OCI-M2 (cell line): ENCODE measurements around the gene NPAS2.

Source experiments
- DNase-seq: peaks from one replicate; lab custom pipeline; 2025; ENCODE audit not compliant: unreplicated experiment; lab: John Stamatoyannopoulos, UW

Gene NPAS2

DNA sequence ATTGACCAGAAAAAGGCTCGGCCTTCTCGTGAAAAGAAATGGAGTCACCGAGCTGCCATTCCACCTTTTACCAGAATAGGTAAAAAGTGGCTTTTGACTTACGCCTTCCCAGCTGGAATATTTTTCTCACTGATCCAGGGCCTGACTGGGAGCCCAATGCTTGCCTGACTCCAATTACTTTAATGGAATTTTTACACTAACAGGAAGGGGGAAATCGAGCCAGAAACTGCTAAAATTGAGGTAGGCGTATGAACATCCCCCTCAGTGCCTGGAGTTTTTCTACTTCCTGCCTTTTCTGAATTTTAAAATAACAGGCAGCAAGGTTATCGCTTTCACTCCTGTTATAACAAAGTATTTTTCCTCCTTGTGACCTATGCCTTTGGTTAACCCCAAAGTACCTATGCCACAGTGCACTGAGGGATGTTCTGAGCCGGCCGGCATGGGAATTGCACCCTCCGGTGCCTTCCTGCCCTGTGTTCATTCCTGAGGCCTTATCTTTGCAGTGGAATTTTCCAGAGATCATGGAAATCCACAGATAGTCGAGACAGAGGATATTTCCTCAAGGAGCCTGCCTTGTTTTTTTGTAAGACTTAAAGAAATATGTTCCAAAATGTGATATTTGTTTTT is 163.9 kb downstream of the NPAS2 start:
- no peak for DNase-seq

DNA sequence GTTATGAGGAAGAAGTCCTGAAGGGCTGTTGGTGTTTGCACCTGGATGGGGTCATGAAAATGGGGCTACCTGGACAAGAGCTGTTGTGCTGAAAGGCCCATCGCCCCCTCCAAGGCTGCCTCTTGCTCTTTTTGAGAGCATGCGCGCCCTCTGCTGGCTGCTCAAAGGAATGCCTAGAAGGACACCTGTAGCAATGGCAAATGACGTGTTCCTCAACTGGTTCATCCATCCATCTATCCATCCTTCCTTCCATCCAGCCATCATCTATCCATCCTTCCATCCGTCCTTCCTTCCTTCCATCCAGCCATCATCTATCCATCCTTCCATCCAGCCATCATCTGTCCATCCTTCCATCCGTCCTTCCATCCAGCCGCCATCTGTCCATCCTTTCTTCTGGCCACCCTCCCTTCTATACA is 165.0 kb downstream of the NPAS2 start:
- no peak for DNase-seq

DNA sequence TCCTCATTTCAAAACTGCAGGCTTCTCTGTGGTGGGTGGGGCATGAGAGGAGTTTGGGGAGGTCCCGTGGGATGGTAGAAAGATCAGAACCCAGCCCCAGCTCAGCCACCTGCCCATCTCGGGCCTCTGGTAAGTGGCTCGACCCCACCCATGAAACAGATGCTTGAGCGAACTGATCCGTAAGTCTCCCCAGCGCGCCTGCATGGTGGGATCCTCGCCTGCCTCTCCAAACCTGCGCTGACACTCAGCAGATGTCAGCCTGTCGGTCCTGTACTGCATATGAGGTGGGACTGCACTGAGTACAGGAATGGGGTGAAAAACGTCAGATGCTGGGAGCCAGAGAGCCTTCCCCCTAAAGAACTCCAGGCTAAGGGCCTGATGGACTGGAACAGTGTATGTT is 166.2 kb downstream of the NPAS2 start:
- no peak for DNase-seq

DNA sequence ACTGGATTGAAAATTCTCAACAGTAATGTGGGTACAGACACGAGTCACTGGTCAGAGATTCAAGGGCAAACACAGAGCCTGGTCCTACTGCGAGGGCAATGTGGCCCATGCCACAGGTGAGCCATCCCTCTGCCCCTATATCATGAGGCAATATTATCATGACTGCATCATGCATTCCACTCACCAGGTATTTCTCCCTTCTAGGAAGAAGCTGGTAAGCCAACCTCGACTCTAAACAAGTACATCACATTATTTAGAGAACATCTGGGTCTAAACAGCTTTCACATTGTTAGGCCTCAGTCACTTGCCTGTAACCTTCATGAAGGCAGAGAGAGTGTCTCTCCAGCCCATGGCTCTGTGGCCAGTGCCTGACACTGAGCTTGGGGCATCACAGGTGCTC is 167.6 kb downstream of the NPAS2 start:
- DNase-seq = no peak

DNA sequence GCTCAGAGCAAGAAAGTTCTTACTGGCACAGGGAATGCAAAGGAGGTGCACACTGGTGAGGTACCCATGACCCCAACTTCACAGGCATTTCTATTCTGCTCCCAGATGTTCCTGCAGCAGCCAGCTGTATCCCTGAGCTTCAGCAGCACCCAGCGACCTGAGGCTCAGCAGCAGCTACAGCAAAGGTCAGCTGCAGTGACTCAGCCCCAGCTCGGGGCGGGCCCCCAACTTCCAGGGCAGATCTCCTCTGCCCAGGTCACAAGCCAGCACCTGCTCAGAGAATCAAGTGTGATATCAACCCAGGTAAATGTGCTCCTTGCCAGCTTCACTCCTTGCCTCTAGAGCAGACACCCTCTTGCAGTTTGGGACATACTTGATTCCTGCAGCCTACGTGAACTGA is 168.0 kb downstream of the NPAS2 start:
- no peak for DNase-seq

DNA sequence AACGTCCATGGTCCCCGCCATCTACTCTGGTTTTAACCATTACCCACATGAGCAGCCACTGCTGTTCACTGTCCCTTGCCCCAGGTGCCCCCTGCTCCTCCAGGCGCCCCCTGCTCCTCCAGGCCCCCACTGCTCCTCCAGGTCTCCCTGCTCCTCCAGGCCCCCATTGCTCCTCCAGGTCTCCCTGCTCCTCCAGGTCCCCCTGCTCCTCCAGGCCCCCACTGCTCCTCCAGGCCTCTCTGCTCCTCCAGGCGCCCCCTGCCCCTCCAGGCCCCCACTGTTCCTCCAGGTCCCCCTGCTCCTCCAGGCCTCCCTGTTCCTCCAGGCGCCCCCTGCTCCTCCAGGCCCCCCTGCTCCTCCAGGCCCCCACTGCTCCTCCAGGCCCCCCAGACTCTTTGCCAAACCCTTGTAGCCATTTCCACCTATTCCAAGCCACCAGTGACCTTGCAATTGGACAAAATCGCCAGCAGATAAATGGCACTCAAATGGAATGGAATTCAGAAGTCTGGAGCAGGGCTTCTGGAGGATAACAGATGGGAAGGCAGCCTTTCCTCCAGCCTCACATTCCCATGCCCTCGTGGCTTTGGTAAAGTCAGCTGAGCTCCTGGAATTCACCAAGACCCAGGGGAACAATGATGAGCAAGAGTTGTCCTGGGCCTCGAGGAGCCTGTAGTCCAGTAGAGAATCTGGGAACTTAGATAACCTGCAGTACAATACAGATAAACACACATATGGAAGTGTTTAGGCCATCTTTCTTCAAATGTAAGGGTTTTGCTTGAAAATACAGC is 168.9 kb downstream of the NPAS2 start:
- no peak for DNase-seq

DNA sequence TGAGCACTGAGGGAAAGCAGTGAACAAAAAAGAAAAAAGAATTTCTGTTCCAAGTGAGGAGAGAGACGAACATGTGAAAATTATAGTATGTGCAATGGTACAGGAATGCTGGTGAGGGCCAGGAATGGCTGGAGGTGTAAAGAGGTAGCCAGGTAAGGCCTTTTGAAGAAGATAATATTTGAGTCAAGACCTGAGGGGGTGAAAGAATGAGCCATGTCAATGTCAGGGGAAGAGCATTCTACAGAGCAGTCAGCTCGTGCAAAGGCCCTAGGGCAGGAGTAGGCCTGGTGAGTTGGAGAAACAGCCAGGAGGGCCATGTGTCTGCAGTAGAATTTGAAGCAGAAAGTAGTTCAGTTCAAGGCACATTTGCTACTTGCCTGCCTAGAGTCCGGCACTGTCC is 169.7 kb downstream of the NPAS2 start:
- no peak for DNase-seq

DNA sequence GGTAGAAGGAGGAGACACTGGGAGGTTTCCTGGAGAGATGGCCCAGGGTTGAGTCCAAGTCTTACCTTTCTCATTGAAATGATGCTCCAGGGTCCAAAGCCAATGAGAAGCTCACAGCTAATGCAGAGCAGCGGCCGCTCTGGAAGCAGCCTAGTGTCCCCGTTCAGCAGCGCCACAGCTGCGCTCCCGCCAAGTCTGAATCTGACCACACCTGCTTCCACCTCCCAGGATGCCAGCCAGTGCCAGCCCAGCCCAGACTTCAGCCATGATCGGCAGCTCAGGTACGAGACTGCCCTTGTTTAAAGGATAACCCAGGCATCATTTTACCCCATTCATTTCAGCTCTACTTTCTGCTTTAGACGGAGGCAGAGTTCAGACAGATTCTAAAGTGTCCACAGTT is 170.2 kb downstream of the NPAS2 start:
- DNase-seq = no peak

DNA sequence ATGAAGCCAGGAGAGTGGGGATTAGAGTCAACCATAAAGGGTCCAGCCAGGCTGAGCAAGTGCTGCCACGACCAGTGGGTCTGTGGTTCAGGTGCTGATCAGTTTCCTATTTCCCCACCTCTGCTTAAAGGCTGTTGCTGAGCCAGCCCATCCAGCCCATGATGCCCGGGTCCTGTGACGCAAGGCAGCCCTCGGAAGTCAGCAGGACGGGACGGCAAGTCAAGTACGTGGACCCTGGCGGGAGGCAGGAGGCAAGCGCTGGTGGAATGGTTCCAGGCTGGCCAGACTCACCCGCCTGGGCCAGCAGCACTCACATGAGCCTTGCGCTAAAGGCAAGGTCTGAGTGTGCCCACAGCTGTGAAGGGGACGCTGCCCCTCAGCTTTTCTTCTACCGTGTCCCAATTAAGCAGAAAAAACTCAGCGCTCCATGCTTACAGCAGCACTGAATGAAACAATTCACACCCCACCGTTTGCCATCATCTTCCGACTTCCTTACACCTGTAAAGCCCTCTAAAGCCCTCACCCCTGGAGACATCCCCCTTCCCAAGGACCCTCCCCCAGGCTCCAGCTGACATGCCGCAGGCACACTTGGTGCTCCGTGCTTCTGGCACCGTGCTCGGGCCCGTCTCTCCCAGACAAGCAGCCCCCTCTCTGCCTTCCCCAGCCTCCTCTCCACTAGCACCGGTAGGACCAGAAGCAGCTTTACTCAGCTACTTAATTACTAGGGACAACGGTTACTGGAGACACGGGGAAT is 170.9 kb downstream of the NPAS2 start:
- DNase-seq = no peak

DNA sequence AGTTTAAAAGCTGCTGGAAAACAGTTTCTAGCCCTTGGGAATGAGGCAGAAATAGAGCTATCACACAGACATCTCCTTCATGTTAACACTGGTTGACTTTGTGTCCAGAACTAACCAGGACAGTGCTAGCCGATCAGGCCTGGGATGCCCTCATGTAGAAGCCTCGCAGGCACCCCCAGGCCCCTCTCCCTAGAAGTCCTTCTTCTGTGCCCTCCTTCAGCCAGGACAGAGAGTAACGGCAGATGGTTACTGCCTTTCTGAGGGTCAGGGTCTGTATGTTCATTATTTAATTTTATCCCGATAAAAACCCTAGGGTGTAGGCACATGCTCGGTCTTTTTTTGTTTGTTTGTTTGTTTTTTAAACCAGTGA is 171.4 kb downstream of the NPAS2 start:
- no peak for DNase-seq

DNA sequence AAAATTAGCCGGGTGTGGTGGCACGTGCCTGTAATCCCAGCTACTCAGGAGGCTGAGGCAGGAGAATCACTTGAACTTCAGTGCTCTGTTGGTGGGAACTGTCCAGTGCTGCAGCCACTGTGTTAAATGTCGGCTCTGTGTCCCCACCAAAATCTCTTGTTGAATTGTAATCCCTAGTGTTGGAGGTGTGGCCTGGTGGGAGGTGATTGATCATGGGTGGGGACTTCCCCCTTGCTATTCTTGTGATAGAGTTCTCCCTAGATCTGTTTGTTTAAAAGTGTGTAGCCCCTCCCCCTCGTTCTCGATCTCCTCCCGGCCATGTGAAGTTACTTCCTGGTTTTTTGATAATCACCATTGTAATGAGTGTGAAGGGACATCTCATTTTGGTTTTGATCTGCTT is 172.3 kb downstream of the NPAS2 start:
- DNase-seq = no peak

DNA sequence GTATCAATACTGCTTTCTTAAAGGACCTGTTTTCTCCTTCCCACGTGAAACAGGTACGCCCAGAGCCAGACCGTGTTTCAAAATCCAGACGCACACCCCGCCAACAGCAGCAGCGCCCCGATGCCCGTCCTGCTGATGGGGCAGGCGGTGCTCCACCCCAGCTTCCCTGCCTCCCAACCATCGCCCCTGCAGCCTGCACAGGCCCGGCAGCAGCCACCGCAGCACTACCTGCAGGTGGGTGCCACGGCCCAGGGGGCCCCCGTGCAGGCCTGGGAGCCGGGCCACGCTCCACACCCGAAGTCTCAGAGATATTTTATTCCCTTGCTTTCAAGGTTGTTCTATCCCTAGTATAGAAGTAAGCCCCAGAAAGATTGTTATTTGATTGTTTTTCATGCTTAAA is 173.4 kb downstream of the NPAS2 start:
- DNase-seq = no peak

DNA sequence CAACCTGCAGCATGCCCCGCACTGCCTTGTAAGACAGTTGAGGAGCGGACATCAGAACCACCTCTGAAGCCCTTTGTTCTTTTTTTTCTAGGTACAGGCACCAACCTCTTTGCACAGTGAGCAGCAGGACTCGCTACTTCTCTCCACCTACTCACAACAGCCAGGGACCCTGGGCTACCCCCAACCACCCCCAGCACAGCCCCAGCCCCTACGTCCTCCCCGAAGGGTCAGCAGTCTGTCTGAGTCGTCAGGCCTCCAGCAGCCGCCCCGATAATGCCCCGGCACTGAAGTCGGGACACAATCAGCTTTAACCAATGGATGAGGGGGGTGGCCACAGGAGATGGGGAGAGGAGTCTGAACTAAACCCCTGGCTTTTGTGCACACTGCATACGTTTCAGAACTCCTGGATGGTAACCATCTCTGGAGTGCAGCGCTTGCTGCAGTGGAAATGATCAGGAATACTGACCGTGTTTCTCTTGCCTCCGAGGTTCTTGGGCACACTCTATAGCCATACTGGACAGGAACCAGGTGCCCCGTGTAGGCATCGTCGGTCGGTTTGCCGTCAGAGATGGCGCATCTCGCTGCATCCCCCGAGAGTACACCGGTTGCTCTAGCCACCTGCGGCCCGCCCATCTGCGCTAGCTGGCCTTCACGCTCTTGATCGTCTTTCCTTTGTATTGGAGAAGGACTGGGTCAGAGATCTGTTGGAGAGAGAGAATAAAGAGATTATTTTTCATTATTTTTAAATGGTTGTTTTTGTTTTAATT is 175.6 kb downstream of the NPAS2 start:
- no peak for DNase-seq

DNA sequence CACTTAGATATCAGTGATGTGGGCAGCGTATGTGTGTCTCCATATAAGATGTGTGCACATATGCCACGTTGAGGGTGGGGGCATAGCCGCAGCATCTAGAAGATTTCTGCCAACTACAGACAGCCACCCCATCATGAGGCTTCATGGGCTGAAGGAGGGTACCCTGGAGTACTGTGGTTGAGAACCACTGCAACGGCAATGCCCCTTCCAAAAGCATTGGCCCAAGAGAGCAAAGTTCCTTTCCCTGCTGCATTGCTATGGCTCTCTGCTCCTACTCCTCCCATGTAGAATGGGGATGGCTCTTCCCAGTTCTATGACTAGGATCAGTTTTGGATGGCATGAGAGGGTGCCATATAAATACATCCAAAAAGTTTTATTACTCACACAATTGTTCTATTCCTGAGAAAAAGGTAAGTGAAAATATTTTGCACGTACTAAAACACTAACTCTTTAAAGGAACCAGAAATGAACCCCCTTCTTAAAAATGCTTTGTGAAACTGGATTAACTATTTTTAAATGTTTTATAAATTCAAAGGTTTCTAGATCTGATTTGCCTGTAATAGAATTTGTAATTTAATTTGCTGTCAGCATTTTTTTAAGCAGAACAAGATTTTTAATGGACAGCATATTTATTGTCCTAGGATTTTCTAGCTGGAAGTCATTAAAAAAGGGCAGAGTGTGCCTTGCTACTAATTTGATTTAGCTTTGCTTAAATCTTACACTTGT is 177.7 kb downstream of the NPAS2 start:
- no peak for DNase-seq

DNA sequence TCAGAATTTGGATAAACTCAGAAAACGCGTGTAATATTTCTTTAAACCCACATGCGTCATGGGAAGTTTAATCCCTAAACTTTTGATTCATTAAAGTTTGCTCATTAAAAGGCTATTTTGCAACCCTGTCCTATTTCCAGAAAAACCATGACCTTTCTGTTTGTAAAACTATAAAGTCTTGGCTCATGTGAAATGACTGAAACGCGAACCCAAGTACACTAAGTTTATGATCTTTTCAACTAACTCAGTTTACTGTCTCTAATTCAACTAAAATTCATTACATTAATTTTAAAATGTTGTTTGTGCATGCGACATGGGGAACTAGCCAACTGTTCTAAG is 178.3 kb downstream of the NPAS2 start:
- no peak for DNase-seq

DNA sequence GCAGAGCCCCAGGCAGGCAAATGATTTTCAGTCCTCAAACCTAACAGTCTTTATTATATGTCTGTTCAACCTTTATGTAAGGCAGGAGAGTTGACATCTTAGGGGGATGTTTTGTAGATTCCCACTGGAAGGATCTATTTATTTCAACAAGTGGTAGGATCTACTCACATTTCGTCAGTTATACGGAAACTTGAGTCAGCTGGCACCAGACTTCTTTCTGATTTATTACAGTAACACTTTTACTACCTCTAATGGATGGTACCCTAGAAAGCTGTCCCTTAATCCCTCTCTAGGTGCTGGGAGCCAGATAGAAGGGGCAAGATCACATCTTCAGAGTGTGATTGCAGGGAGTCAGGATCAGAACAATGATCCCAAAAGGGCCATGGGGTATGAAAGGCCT is 180.1 kb downstream of the NPAS2 start:
- DNase-seq = no peak

DNA sequence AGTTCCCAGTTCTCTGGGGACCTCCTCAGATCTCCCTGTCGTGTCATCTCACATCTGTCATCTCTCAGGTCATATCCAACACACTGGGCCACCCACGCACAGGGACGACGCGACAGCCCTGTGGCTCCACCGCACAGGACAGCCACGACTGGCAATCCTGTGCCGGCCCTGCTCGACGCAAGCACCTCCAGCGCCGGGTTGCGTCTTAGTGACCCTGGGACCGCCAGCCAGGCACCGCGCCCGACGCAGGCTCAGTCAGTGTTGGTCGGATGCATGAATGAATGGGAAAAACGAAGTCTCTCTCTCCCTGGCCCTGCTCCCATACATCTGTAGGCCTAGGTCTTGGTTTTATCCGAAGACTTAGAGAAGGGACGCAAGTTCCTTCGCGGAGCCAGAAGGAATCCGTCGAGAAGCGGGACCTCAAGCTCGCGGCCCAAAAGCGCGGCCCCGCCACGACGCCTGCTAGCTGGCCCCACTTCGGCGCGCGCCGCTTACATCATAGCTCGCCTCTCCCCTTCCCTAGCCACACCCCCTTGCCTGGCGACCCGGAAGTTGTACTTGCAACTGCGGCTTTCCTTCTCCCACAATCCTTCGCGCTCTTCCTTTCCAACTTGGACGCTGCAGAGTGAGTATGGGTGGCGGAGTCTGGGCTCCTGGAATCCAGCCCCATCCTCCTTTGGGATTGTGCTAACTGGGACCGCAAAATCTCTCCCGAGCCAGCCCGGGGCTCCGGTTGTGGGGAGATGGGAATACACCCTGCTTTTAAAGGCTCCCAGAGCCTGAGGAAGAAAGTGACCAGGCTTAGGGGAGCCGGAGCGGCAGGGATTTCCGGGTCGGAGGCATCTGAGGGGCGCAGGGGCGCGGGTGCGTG is 182.0 kb downstream of the NPAS2 start, which contains the start of gene RPL31:
Gene RPL31 (plus strand): TSS at position 599 of the 871 bp plus-strand sequence. CDS start 413 bp downstream, outside the sequence.
- peak; percentile 42 for DNase-seq

DNA sequence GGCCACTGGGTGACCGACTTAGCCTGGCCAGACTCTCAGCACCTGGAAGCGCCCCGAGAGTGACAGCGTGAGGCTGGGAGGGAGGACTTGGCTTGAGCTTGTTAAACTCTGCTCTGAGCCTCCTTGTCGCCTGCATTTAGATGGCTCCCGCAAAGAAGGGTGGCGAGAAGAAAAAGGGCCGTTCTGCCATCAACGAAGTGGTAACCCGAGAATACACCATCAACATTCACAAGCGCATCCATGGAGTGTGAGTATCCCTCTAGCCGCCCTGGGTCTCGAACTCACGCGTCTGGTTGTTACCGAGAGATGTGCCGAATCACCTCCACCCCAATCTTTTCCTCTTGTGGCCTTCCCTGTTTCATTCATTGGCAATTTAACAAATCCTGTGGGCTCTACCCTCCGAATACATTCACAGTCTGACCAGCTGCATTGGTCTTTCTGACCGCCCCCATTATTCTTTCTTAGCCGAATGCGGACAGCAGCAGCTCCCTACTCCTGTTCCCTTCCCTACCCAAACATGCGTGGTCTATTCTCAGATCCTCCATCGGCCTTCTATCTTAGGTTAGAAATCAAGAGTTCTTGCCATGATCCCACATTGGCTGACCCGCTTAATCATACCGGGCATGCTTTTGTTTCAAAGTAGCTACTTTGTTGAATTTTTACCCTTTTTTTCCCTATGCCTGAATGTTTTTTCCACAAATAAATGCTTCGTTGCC is 182.8 kb downstream of the NPAS2 start:
- DNase-seq = no peak

DNA sequence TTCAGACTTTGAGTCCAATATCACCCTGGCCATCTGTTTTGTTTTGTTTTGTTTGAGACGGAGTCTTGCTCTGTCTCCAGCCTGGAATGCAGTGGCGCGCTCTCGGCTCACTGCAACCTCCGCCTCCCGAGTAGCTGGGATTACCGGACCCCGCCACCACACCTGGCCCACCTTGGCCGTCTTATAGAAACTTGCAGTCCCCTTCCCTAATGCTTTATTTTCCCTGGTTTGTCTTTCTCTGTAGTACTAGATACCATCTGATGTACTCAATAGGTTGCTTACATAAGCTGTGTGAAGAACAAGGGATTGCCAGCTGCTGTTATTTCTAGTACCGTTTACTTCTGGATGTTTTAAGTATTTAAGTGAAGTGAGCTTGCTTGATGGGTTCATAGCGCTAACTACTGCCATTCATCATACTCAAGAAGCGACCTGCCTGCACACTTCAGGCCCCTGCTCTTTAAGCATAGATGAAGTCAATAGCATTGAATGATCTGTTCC is 183.4 kb downstream of the NPAS2 start:
- no peak for DNase-seq
